NCI-H1694 (cell line): ENCODE results near the gene PITX2.

ENCODE experiments used
- DNase-seq: peaks from one replicate; lab custom pipeline; 2025; lab: John Stamatoyannopoulos, UW

Gene PITX2

DNA sequence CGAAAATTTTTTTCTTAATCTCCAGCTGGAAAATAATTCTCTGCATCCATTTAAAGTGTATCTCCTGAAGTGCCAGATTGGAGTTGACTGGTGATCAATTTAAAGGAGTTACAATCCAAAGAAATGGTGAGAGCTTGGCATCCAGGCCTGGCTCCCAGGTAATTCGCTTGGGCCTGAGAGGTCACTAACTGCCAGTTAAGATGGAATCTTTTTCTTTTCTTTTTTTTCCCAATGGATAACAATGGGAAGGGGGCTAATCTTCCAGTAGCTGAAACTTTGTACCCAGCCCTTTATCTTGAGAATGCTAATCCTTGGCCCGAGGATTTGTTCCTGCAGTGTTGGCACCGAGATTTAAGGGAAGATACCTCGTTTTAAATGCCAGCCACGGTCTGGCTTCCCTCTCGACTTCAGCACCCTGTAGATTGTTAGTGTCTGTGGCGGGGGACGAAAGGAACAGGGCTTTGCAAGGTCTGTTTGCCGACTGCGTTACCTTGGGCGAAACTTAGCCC lies 13.3 kb upstream of the PITX2 start:
- no peak for DNase-seq

DNA sequence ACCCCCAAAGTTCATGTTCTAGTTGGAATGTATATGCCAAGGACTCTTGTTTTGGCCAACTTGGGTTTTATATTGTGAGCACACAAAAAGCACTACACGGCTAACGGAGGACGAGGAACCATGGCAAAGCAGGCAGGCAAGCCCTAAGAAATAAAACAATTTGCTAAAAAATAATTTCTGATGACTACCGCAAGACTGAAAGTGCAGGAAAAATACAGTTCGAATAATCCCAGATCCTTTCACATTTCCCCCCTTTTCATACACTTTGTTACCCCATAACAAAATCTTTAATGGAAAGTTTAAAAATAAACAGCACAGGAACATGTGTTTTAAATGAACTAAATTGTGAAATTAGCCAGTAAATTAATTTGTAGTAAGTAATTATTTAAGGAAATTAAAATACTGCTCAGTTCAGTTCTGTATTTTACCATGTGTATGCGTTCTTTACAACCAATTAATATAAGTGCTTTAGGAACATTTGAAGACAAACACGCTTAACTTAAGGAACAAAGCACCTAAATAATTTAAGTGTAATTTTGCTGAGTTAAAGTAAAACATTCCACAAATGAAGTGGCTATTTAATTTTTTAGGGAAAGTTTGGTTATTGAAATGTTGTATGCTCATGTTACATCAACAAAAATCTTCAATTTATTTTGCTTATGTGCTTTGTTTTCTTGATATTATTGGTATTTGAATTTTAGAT lies 12.4 kb upstream of the PITX2 start:
- no peak for DNase-seq

DNA sequence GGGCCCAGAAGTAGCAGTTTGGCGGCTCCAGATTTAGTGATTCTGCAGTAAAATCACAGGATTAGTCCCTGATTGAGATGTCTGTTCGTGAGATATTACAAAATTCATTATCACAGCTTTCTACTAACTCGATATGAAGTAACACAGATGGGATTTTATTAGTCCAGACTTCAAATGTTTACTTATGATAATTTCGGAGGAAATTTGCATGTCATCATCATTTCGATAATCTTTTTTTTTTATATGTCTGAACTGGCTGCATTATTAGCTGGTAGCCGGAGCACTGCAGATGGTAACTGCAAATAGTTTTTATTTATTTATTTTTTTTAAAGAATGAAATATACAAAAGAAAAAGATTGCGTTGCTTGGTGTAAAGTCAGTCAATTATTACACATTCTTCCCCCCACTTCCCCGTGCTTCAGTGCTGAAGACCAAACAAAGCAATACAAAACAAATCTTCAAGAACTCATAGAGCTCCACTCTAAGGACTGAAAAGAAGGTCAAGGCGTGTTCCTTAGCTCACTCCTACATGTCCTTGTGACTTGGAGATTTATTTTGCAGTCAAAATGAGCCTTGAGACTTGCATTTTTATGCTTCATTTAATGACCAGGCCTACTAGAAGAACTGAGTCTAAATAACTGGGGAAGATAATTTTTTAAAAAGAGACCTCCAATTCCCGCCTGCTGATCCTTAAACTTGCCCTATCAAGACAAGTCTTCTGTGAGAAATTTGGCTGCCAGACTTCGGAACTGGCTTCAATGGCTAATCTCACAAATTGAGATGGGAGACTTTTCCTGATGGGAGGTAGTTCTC lies 11.7 kb upstream of the PITX2 start:
- no peak for DNase-seq

DNA sequence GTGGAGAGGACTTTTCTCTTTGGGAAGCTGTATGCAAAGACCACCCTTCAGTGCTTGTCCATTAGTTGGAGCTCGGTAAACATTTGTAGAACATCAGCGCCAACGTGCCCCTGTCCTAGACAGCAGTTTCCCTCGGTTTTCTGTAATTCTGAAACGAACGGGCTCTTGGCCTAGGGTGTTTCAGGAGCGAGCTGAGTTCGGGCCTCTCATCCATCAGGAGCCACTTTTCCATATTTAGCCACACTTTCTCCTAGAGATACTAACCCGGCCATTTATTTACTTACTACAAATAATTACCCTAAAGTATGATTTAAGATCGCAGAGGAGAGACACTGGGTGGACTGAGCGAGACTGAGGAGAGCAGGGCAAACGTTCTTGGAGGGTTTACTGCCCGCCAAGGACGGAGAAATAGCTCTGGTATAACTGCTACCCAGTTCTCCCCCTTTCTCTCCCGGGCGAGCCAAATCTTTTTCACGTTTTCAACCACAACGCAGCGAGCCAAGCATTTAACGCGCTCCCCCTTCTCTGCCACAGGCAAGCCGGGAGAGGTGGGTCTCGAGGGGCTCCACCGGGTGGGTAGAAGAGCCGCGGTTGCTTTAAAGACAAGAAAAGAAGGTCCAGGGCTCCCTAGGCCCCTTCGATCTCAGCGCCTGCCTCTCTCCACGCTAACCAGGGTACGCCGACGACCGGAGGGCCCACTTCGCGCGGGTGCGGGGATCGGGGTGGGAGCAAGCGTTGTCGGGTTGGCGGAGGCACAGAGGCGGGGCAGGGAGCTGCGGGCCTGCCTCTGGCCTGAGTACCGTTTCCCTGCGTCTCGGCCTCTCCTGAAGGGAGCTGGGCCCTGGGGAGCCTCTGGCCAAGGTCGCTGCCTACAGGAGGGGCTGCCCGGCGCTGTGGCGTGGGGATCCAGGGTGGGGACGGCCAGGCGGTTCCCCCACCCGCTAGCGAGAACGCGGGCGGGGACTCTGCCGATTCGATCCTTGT lies 10.8 kb upstream of the PITX2 start:
- DNase-seq: no peak

GRCh38 chr4:110632506-110633357 lies 9.9 kb upstream of the PITX2 start:
- DNase-seq: no peak

- peak; percentile 47 for DNase-seq
Observed at GRCh38 chr4:110631584-110632505, 9.0 kb upstream of the PITX2 start.

GRCh38 chr4:110630688-110631402 lies 8.0 kb upstream of the PITX2 start:
- DNase-seq: no peak

- DNase-seq: no peak
Observed at GRCh38 chr4:110629780-110630687, 7.2 kb upstream of the PITX2 start.

GRCh38 chr4:110629214-110629754 lies 6.4 kb upstream of the PITX2 start:
- no peak for DNase-seq

- no peak for DNase-seq
Observed at GRCh38 chr4:110628663-110629213, 5.9 kb upstream of the PITX2 start.

- no peak for DNase-seq
Observed at GRCh38 chr4:110627977-110628662, 5.2 kb upstream of the PITX2 start.

- DNase-seq: no peak
Observed at GRCh38 chr4:110626532-110627153, 3.8 kb upstream of the PITX2 start.

- DNase-seq: no peak
Observed at GRCh38 chr4:110625576-110626257, 2.8 kb upstream of the PITX2 start.

DNA sequence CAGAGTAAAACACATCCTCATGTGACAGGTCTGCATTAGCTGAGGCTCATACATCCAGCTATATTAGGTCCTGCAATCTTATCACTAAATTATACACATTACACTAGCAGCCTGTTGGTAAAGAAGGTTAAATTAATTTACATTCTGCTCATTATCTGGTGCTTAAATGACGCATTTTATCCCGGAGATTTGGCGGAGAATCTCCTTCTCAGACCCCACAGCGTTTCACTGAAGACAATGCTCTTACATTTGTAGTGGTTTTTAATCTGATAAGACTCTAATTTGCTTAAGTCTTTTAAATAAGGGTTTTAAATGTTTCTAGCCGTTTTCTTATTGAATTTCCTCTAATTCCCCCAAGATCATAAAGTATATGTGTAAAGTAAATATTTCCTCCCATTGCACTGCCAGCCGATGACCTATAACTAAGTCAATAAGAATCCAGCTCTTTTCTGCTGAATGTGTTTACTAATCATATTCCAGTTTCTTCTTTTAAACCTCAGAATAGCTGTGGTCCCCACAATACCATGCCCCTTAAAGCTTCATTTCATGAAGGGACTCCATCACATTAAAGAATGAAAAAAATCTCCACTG lies 2.1 kb upstream of the PITX2 start:
- no peak for DNase-seq

DNA sequence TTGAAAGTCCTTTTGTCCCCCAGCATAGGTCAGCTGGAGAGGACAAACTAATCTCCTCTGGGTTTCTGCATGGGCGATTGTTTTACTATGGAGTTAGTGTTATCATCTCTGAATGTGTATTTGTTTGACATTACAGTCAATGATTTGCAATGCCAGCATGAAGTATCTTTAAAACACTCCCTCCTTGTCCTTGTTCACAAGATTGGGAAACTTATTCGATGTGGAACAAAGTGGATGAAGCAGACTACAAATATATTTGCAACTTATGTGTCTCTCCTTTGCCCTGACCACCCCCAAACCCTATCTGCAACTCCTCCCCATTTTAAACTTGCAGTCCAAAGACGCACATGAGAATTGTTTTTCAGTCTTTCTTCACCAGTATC lies 1.5 kb upstream of the PITX2 start:
- DNase-seq: no peak
